ENCODE results near the gene NDUFS8. TPM values are rescaled to one million over a fixed set of nuclear protein-coding genes. Genes with fewer than 3 reads are reported as not detected.

The NDUFS8 gene
- total and polyA plus RNA-seq, 4 donors = 75.0 to 203 (median 152) TPM

GRCh38 chr11:68053981-68054812 is 23.7 kb downstream of the NDUFS8 start:
- Histone ChIP-seq H3K27ac (ENCODE audit: low read depth, low read length) (no peak overlapping the region), H3K27me3 (ENCODE audit: control insufficient read depth, insufficient read depth, low read length) (no peaks in the 10 kb centered on the region), H3K36me3 (ENCODE audit: control insufficient read depth, insufficient read depth, low read length) (peaks cover 59% of the 10 kb centered on the region), H3K4me3 (ENCODE audit: low read depth, low read length) (no peak overlapping the region), H3K9me3 (ENCODE audit: control insufficient read depth, insufficient read depth, low read length) (no peaks in the 10 kb centered on the region), H3K4me1 (ENCODE audit: control insufficient read depth, insufficient read depth, low read length) (peaks cover 12% of the 10 kb centered on the region)
- no peak for DNase-seq (ENCODE audit: low read depth in 4 of 6, low spot score in 6 of 6)
- 90% methylated on average over 6 of the region's 11 CpGs for WGBS (ENCODE audit: insufficient coverage)

GRCh38 chr11:68056317-68057285 is 26.1 kb downstream of the NDUFS8 start:
- Histone ChIP-seq H3K27me3 (ENCODE audit: control insufficient read depth, insufficient read depth, low read length) (no peaks in the 10 kb centered on the region), H3K9me3 (ENCODE audit: control insufficient read depth, insufficient read depth, low read length) (no peaks in the 10 kb centered on the region), H3K27ac (ENCODE audit: low read depth, low read length) (no peak overlapping the region), H3K36me3 (ENCODE audit: control insufficient read depth, insufficient read depth, low read length) (peaks cover 55% of the 10 kb centered on the region), H3K4me3 (ENCODE audit: low read depth, low read length) (no peak overlapping the region), H3K4me1 (ENCODE audit: control insufficient read depth, insufficient read depth, low read length) (peaks cover 4% of the 10 kb centered on the region)
- DNase-seq (ENCODE audit: low read depth in 4 of 6, low spot score in 6 of 6) = no peak
- WGBS (ENCODE audit: insufficient coverage) = 96% methylated on average over 7 of the region's 12 CpGs

GRCh38 chr11:68057807-68058206 is 27.3 kb downstream of the NDUFS8 start:
- no peaks in the 10 kb centered on the region for H3K9me3 ChIP-seq (ENCODE audit: control insufficient read depth, insufficient read depth, low read length)
- no peak for DNase-seq (ENCODE audit: low read depth in 4 of 6, low spot score in 6 of 6)
- H3K27ac ChIP-seq (ENCODE audit: low read depth, low read length) = no peak overlapping the region
- no peak overlapping the region for H3K4me3 ChIP-seq (ENCODE audit: low read depth, low read length)
- no peaks in the 10 kb centered on the region for H3K27me3 ChIP-seq (ENCODE audit: control insufficient read depth, insufficient read depth, low read length)
- no peaks in the 10 kb centered on the region for H3K4me1 ChIP-seq (ENCODE audit: control insufficient read depth, insufficient read depth, low read length)
- 100% methylated on average over 4 of the region's 4 CpGs for WGBS (ENCODE audit: insufficient coverage)
- H3K36me3 ChIP-seq (ENCODE audit: control insufficient read depth, insufficient read depth, low read length) = peaks cover 55% of the 10 kb centered on the region

GRCh38 chr11:68061508-68061907 is 31.0 kb downstream of the NDUFS8 start:
- no peaks in the 10 kb centered on the region for H3K27me3 ChIP-seq (ENCODE audit: control insufficient read depth, insufficient read depth, low read length)
- H3K9me3 ChIP-seq (ENCODE audit: control insufficient read depth, insufficient read depth, low read length) = no peaks in the 10 kb centered on the region
- peaks cover under 1% of the 10 kb centered on the region for H3K4me1 ChIP-seq (ENCODE audit: control insufficient read depth, insufficient read depth, low read length)
- no peak overlapping the region for H3K4me3 ChIP-seq (ENCODE audit: low read depth, low read length)
- 99% methylated on average over 6 of the region's 7 CpGs for WGBS (ENCODE audit: insufficient coverage)
- H3K27ac ChIP-seq (ENCODE audit: low read depth, low read length) = no peak overlapping the region
- peaks cover 56% of the 10 kb centered on the region for H3K36me3 ChIP-seq (ENCODE audit: control insufficient read depth, insufficient read depth, low read length)
- DNase-seq (ENCODE audit: low read depth in 4 of 6, low spot score in 6 of 6) = no peak

GRCh38 chr11:68064926-68065325 is 34.4 kb downstream of the NDUFS8 start:
- H3K27me3 ChIP-seq (ENCODE audit: control insufficient read depth, insufficient read depth, low read length) = no peaks in the 10 kb centered on the region
- no peak for DNase-seq (ENCODE audit: low read depth in 4 of 6, low spot score in 6 of 6)
- peaks cover 71% of the 10 kb centered on the region for H3K36me3 ChIP-seq (ENCODE audit: control insufficient read depth, insufficient read depth, low read length)
- no peak overlapping the region for H3K27ac ChIP-seq (ENCODE audit: low read depth, low read length)
- H3K9me3 ChIP-seq (ENCODE audit: control insufficient read depth, insufficient read depth, low read length) = no peaks in the 10 kb centered on the region
- peaks cover 6% of the 10 kb centered on the region for H3K4me1 ChIP-seq (ENCODE audit: control insufficient read depth, insufficient read depth, low read length)
- WGBS (ENCODE audit: insufficient coverage) = no CpG with 5 or more reads among the region's 2 CpGs
- H3K4me3 ChIP-seq (ENCODE audit: low read depth, low read length) = no peak overlapping the region

- Histone ChIP-seq H3K36me3 (ENCODE audit: control insufficient read depth, insufficient read depth, low read length) (peaks cover 69% of the 10 kb centered on the region), H3K9me3 (ENCODE audit: control insufficient read depth, insufficient read depth, low read length) (no peaks in the 10 kb centered on the region), H3K4me1 (ENCODE audit: control insufficient read depth, insufficient read depth, low read length) (peaks cover 6% of the 10 kb centered on the region), H3K27ac (ENCODE audit: low read depth, low read length) (no peak overlapping the region), H3K27me3 (ENCODE audit: control insufficient read depth, insufficient read depth, low read length) (no peaks in the 10 kb centered on the region), H3K4me3 (ENCODE audit: low read depth, low read length) (no peak overlapping the region)
- no peak for DNase-seq (ENCODE audit: low read depth in 4 of 6, low spot score in 6 of 6)
- WGBS (ENCODE audit: insufficient coverage) = 85% methylated on average over 5 of the region's 5 CpGs
Observed at GRCh38 chr11:68065841-68066240, 35.4 kb downstream of the NDUFS8 start.

GRCh38 chr11:68066742-68067141 is 36.3 kb downstream of the NDUFS8 start:
- WGBS (ENCODE audit: insufficient coverage) = 67% methylated on average over 3 of the region's 3 CpGs
- peaks cover 6% of the 10 kb centered on the region for H3K4me1 ChIP-seq (ENCODE audit: control insufficient read depth, insufficient read depth, low read length)

GRCh38 chr11:68067991-68068390 is 37.5 kb downstream of the NDUFS8 start:
- peaks cover 67% of the 10 kb centered on the region for H3K36me3 ChIP-seq (ENCODE audit: control insufficient read depth, insufficient read depth, low read length)
- 97% methylated on average over 5 of the region's 5 CpGs for WGBS (ENCODE audit: insufficient coverage)
- H3K4me1 ChIP-seq (ENCODE audit: control insufficient read depth, insufficient read depth, low read length) = peaks cover 6% of the 10 kb centered on the region
- no peaks in the 10 kb centered on the region for H3K27me3 ChIP-seq (ENCODE audit: control insufficient read depth, insufficient read depth, low read length)
- DNase-seq (ENCODE audit: low read depth in 4 of 6, low spot score in 6 of 6) = no peak
- no peak overlapping the region for H3K4me3 ChIP-seq (ENCODE audit: low read depth, low read length)
- no peak overlapping the region for H3K27ac ChIP-seq (ENCODE audit: low read depth, low read length)
- H3K9me3 ChIP-seq (ENCODE audit: control insufficient read depth, insufficient read depth, low read length) = no peaks in the 10 kb centered on the region

More at GRCh38 chr11:68066742-68067141, 36.3 kb downstream of the NDUFS8 start:
- H3K27me3 ChIP-seq (ENCODE audit: control insufficient read depth, insufficient read depth, low read length) = no peaks in the 10 kb centered on the region
- no peak overlapping the region for H3K27ac ChIP-seq (ENCODE audit: low read depth, low read length)
- peaks cover 71% of the 10 kb centered on the region for H3K36me3 ChIP-seq (ENCODE audit: control insufficient read depth, insufficient read depth, low read length)
- no peak for DNase-seq (ENCODE audit: low read depth in 4 of 6, low spot score in 6 of 6)
- H3K9me3 ChIP-seq (ENCODE audit: control insufficient read depth, insufficient read depth, low read length) = no peaks in the 10 kb centered on the region
- no peak overlapping the region for H3K4me3 ChIP-seq (ENCODE audit: low read depth, low read length)

GRCh38 chr11:68071281-68072048 is 41.0 kb downstream of the NDUFS8 start:
- Histone ChIP-seq H3K4me3 (ENCODE audit: low read depth, low read length) (no peak overlapping the region), H3K27ac (ENCODE audit: low read depth, low read length) (no peak overlapping the region)
- 83% methylated on average over 1 of the region's 3 CpGs for WGBS (ENCODE audit: insufficient coverage)

More at GRCh38 chr11:68071281-68072048, 41.0 kb downstream of the NDUFS8 start:
- Histone ChIP-seq H3K27me3 (ENCODE audit: control insufficient read depth, insufficient read depth, low read length) (no peaks in the 10 kb centered on the region), H3K36me3 (ENCODE audit: control insufficient read depth, insufficient read depth, low read length) (peaks cover 51% of the 10 kb centered on the region), H3K4me1 (ENCODE audit: control insufficient read depth, insufficient read depth, low read length) (peaks cover 6% of the 10 kb centered on the region), H3K9me3 (ENCODE audit: control insufficient read depth, insufficient read depth, low read length) (no peaks in the 10 kb centered on the region)
- DNase-seq (ENCODE audit: low read depth in 4 of 6, low spot score in 6 of 6) = no peak
